Endodermal cell (in vitro differentiated cells): ENCODE measurements around the gene TEX2. TPM values are rescaled to one million over a fixed set of nuclear protein-coding genes. Genes with fewer than 3 reads are reported as not detected.

Experiments
- DNase-seq: peaks from one replicate; pipeline ENCODE4 v3.0.0-alpha.2; 2017
- H3K27ac ChIP-seq: 2 replicates; pipeline ENCODE4 v1.5.1; 2013; ENCODE audit warnings: mild to moderate bottlenecking, low read depth, low read length, moderate library complexity
- H3K27me3 ChIP-seq: 2 replicates; pipeline ENCODE4 v1.6.1; 2013; ENCODE audit warnings: mild to moderate bottlenecking, low read length, moderate library complexity; ENCODE audit not compliant: insufficient read depth, control insufficient read depth, poor library complexity, severe bottlenecking
- H3K36me3 ChIP-seq: 2 replicates; pipeline ENCODE4 v1.7.0; 2013; ENCODE audit warnings: mild to moderate bottlenecking, low read length, moderate library complexity; ENCODE audit not compliant: control insufficient read depth, insufficient read depth
- H3K4me1 ChIP-seq: one replicate; pipeline ENCODE4 v1.7.0; 2013; ENCODE audit warnings: low read length; ENCODE audit not compliant: control insufficient read depth, insufficient read depth
- H3K4me3 ChIP-seq: 2 replicates; pipeline ENCODE4 v1.5.1; 2013; ENCODE audit warnings: mild to moderate bottlenecking, low read length, moderate library complexity
- H3K9ac ChIP-seq: 2 replicates; pipeline ENCODE4 v1.6.1; 2013; ENCODE audit warnings: mild to moderate bottlenecking, low read length, moderate library complexity; ENCODE audit not compliant: poor library complexity, severe bottlenecking; ENCODE audit errors: extremely low read depth
- H3K9me3 ChIP-seq: 2 replicates; pipeline ENCODE4 v1.6.1; 2013; ENCODE audit warnings: mild to moderate bottlenecking, low read length, moderate library complexity; ENCODE audit not compliant: control insufficient read depth
- H3K27ac Mint-ChIP-seq: 2 replicates; pipeline ENCODE4 v1.8.0; 2020; ENCODE audit warnings: mixed read lengths
- H3K27me3 Mint-ChIP-seq: 2 replicates; pipeline ENCODE4 v1.8.0; 2021; ENCODE audit warnings: mild to moderate bottlenecking, mixed read lengths; ENCODE audit not compliant: insufficient read depth
- H3K36me3 Mint-ChIP-seq: 2 replicates; pipeline ENCODE4 v1.8.0; 2020; ENCODE audit warnings: low read depth, mixed read lengths
- H3K4me1 Mint-ChIP-seq: 2 replicates; pipeline ENCODE4 v1.8.0; 2020; ENCODE audit warnings: mixed read lengths
- H3K4me3 Mint-ChIP-seq: 2 replicates; pipeline ENCODE4 v1.8.0; 2020; ENCODE audit warnings: mild to moderate bottlenecking, moderate library complexity, mixed read lengths
- H3K9me3 Mint-ChIP-seq: 2 replicates; pipeline ENCODE4 v1.8.0; 2020; ENCODE audit warnings: mild to moderate bottlenecking, mixed read lengths
- WGBS, 2 experiments: methylation state at CpG; one replicate each; pipeline versions ENCODE4 v1.1.5 to v1.1.7; 2013; ENCODE audit warnings: missing lambda C conversion rate in 2 of 2, mixed read lengths in 1 of 2; ENCODE audit not compliant: insufficient coverage in 1 of 2, insufficient read length in 1 of 2; 5-methylcytosine and 5-hydroxymethylcytosine counted together
- total RNA-seq, 2 donors: library from RNA; stranded (reverse); fragmentation: NEBNext Ultra II Directional in 1 of 2; extraction: Animal tissue kit (Norgen Biotek cat#: 25700) in 1 of 2; gene quantifications; 2 replicates in 1 of 2; 3 replicates in 1 of 2; pipeline ENCODE4 v1.2.1, GENCODE V29; 2021
- TF ChIP-seq, protein P1 (sequence below): fragments of 200-600 bp; sonication (generic); conservative IDR thresholded peaks from 2 replicates; pipeline ENCODE4 v1.5.0; 2021; ENCODE audit warnings: antibody characterized with exemption, mild to moderate bottlenecking

The TEX2 gene
- total RNA-seq, 2 donors from 2014 or later, result 11.6 to 13.1 TPM

DNA sequence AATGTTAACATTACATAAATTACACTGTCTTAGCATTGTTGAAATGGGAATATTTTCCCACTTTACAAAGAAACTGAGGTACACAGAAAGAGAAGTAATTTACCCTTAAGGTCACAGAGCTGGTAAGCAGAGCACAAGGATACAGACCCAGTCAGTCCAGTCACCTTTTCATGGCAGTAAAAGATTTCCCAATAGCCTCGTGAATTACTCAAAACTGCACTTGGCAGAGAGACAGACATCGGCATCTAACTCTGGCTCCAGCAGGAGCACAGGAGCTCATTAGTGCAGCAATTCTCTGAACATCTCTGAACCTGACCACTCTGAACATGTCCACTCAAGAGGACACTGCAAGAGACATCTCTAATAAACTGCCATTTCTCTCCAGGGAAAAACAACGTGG lies 3.1 kb downstream of the TEX2 start:
- H3K36me3 Mint-ChIP-seq, result no peaks in the 10 kb centered on the region
- H3K4me3 Mint-ChIP-seq, result no peak overlapping the region
- H3K27me3 Mint-ChIP-seq, result peaks cover 30% of the 10 kb centered on the region
- peaks cover 16% of the 10 kb centered on the region for H3K27me3 ChIP-seq
- WGBS, 2 experiments, result 89 to 96% methylated on average over 2 to 3 of the region's 3 CpGs
- H3K4me1 ChIP-seq, result peaks cover 2% of the 10 kb centered on the region
- H3K36me3 ChIP-seq, result no peaks in the 10 kb centered on the region
- peaks cover 28% of the 10 kb centered on the region for H3K4me1 Mint-ChIP-seq
- H3K9me3 Mint-ChIP-seq, result no peaks in the 10 kb centered on the region
- H3K4me3 ChIP-seq, result no peak overlapping the region
- no peak overlapping the region for H3K27ac ChIP-seq
- no peak for DNase-seq
- TF ChIP-seq, protein P1, sequence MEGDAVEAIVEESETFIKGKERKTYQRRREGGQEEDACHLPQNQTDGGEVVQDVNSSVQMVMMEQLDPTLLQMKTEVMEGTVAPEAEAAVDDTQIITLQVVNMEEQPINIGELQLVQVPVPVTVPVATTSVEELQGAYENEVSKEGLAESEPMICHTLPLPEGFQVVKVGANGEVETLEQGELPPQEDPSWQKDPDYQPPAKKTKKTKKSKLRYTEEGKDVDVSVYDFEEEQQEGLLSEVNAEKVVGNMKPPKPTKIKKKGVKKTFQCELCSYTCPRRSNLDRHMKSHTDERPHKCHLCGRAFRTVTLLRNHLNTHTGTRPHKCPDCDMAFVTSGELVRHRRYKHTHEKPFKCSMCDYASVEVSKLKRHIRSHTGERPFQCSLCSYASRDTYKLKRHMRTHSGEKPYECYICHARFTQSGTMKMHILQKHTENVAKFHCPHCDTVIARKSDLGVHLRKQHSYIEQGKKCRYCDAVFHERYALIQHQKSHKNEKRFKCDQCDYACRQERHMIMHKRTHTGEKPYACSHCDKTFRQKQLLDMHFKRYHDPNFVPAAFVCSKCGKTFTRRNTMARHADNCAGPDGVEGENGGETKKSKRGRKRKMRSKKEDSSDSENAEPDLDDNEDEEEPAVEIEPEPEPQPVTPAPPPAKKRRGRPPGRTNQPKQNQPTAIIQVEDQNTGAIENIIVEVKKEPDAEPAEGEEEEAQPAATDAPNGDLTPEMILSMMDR, result no peak
- H3K9me3 ChIP-seq, result no peaks in the 10 kb centered on the region
- H3K27ac Mint-ChIP-seq, result no peak overlapping the region
- H3K9ac ChIP-seq, result no peak overlapping the region

DNA sequence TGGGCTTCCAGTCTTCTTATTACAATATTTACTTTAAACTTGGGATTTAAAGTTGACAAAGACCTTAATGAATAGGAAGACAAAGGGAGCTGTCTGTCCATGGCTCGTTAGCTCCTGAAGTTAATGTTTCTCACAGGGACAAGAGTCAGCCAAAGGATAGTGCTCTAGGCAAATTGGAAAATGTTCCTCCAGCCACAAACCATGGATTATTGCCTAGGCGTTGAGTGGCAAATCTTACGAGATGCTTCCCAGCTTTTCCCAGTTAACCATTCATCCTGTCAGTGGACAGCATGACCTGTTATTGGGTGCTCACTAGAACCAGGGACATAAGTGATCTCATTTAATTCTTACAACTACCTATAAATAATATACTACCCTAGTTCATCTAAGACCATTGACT lies 3.6 kb downstream of the TEX2 start:
- no peak overlapping the region for H3K27ac ChIP-seq
- peaks cover 28% of the 10 kb centered on the region for H3K4me1 Mint-ChIP-seq
- no peak overlapping the region for H3K4me3 Mint-ChIP-seq
- no peaks in the 10 kb centered on the region for H3K9me3 Mint-ChIP-seq
- H3K27ac Mint-ChIP-seq, result no peak overlapping the region
- H3K27me3 ChIP-seq, result peaks cover 11% of the 10 kb centered on the region
- H3K4me3 ChIP-seq, result no peak overlapping the region
- DNase-seq, result no peak
- H3K4me1 ChIP-seq, result peaks cover 2% of the 10 kb centered on the region
- H3K36me3 Mint-ChIP-seq, result no peaks in the 10 kb centered on the region
- H3K9me3 ChIP-seq, result no peaks in the 10 kb centered on the region
- peaks cover 25% of the 10 kb centered on the region for H3K27me3 Mint-ChIP-seq
- H3K9ac ChIP-seq, result no peak overlapping the region
- WGBS, 2 experiments, result 91 to 94% methylated on average over 3 of the region's 3 CpGs
- TF ChIP-seq, protein P1, result no peak
- H3K36me3 ChIP-seq, result no peaks in the 10 kb centered on the region

DNA sequence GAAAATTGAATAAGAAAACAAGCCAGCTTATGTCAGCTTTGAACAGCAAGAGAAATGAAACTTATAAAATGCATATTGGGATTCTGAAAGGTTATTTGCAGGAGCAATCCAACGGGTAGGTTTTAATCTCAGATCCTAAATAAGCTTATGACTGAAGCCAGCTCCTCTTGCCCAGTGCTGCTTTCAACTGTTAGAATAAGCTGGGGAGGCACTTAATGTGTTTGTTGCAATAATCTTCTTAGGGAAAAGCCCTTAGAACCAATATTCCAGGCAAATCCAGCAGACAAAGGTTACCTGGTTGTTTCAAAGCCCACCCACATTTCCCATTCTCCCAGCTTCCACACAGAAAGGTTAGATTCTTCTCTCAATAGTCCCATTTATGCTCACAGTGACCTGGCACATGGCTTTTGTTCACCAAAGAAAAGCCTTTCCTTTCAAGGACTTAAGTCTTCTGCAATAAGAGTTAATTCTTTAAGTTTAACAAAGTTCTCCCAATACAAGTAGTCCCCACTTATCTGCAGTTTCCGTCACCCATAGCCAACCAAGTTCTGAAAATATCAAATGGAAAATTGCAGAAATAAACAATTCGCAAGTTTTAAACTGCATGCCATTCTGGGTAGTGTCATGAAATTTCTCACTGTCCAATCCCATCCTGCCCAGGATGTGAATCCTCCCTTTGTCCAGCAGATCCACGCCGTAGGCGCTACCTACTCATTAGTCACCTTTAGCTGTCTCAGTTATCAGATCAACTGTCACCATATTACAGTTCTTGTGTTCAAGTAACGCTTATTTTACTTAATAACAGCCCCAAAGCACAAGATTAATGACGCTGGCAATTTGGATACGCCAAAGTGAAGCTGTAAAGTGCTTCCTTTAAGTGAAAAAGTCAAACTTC lies 5.9 kb downstream of the TEX2 start:
- TF ChIP-seq, protein P1, result no peak
- 88 to 93% methylated on average over 8 to 9 of the region's 9 CpGs for WGBS, 2 experiments
- H3K36me3 ChIP-seq, result no peaks in the 10 kb centered on the region
- H3K9me3 ChIP-seq, result no peaks in the 10 kb centered on the region
- H3K9ac ChIP-seq, result no peak overlapping the region
- Mint-ChIP-seq H3K4me3 (no peak overlapping the region), H3K4me1 (peaks cover 30% of the 10 kb centered on the region), H3K9me3 (no peaks in the 10 kb centered on the region), H3K36me3 (no peaks in the 10 kb centered on the region), H3K27ac (peak overlapping the region; percentile 11), H3K27me3 (peaks cover 14% of the 10 kb centered on the region)
- peaks cover 2% of the 10 kb centered on the region for H3K4me1 ChIP-seq
- peaks cover 8% of the 10 kb centered on the region for H3K27me3 ChIP-seq
- H3K4me3 ChIP-seq, result no peak overlapping the region
- DNase-seq, result no peak
- no peak overlapping the region for H3K27ac ChIP-seq
